Thymus (tissue), 11 donors: ENCODE results near the gene RACGAP1. TPM values are rescaled to one million over a fixed set of nuclear protein-coding genes. Genes with fewer than 3 reads are reported as not detected.

ENCODE experiments used
- DNase-seq, 9 donors: peaks; one replicate each; pipeline ENCODE4 v3.0.0-alpha.2; 2013; ENCODE audit warnings: low spot score in 9 of 9, low read depth in 6 of 9, missing footprints in 1 of 9
- H3K27ac ChIP-seq, 2 donors: one replicate each; pipeline ENCODE4 v1.5.1; 2013; ENCODE audit warnings: control low read depth in 1 of 2, low read depth in 1 of 2, low read length in 1 of 2, mild to moderate bottlenecking in 1 of 2, moderate library complexity in 1 of 2
- H3K27me3 ChIP-seq, 2 donors: one replicate each; pipeline ENCODE4 v1.5.1; 2013; ENCODE audit warnings: low read length in 1 of 2; ENCODE audit not compliant: control insufficient read depth in 2 of 2, insufficient read depth in 1 of 2
- H3K36me3 ChIP-seq, 2 donors: one replicate each; pipeline ENCODE4 v1.5.1; 2013; ENCODE audit warnings: low read length in 1 of 2, mild to moderate bottlenecking in 1 of 2, moderate library complexity in 1 of 2; ENCODE audit not compliant: control insufficient read depth in 2 of 2, insufficient read depth in 2 of 2
- H3K4me1 ChIP-seq, 2 donors: one replicate each; pipeline ENCODE4 v1.5.1; 2013; ENCODE audit warnings: low read length in 2 of 2; ENCODE audit not compliant: control insufficient read depth in 2 of 2, insufficient read depth in 2 of 2
- H3K4me3 ChIP-seq, 2 donors: one replicate each; pipeline ENCODE4 v1.5.1; 2013; ENCODE audit warnings: low read length in 2 of 2, control low read depth in 1 of 2, mild to moderate bottlenecking in 1 of 2
- H3K9me3 ChIP-seq, 2 donors: one replicate each; pipeline ENCODE4 v1.5.1; 2013; ENCODE audit warnings: low read length in 1 of 2, mild to moderate bottlenecking in 1 of 2; ENCODE audit not compliant: control insufficient read depth in 2 of 2, insufficient read depth in 1 of 2
- WGBS: extraction: QIAGEN DNeasy Blood & Tissue Kit; methylation state at CpG from one replicate; pipeline ENCODE4 v1.1.7; 2013; 5-methylcytosine and 5-hydroxymethylcytosine counted together
- polyA plus RNA-seq: library from polyadenylated mRNA; stranded (reverse); fragments of 200-250 nt; gene quantifications from one replicate; pipeline ENCODE4 v1.2.3, GENCODE V29; 2013
- total RNA-seq: library from RNA; stranded (reverse); fragments of 120-200 nt; gene quantifications from one replicate; pipeline ENCODE4 v1.2.4, GENCODE V29; 2013
- donor health status: healthy.

The RACGAP1 gene
- total and polyA plus RNA-seq, 2 donors = 9.2 to 50.1 TPM

DNA sequence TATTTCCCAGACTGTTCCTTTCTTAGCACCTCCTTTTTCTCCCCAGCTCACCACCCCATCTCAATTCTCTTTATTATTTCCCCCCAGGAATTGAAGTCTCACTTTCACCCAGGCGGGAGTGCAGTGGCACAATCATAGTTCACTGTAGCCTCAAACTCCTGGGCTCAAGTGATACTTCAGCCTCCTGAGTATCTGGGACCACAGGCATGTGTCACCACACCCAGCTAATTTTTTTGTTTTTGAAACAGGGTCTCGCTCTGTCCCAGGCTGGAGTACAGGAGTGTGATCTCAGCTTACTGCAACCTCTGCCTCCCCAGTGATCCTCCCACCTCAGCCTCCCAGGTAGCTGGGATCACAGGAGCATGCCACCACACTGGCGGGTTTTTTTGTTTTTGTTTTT, 11.0 kb downstream of the RACGAP1 start:
- 95% methylated on average over 3 of the region's 3 CpGs for WGBS
- Histone ChIP-seq H3K36me3 (peaks cover 10 to 56% of the 10 kb centered on the region in 2 donors), H3K9me3 (no peaks in the 10 kb centered on the region), H3K4me3 (no peak overlapping the region), H3K27me3 (no peaks in the 10 kb centered on the region), H3K4me1 (no peaks in the 10 kb centered on the region), H3K27ac (no peak overlapping the region)
- DNase-seq = no peak

DNA sequence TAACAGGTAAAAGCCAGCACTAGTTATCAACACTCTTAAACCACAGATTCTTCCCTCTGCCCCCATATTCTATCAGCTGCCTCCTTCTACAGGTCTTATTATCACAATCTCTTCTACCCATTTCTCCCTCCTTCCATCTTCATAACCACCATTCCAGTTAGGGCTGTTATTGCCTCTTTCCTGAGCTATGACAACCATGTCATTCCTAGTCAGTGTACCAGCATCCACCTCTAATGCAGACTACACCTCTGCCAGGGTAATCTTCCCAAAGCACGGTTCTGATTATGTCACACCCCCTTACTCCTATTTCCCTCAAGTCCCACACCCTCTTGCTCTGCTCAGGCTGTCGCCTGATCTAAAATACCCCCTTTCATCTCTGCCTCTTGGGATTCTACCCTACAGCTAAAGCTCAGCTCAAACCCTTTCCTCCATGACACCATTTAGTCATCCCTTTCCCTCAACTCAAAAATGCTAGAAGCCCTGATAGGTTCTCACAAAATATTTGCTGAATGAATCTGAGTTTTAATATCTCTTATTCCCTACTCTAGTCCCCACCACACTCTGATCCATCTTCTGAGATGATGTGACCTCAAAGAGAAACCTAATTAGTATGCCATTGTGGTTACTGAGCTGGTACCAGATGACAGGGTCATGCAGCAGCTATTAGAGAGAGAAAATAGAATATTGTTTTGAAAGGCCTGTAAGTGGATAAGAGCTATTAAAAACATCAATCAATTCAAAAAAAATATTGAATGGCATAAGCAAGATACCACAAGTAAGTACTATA, 11.7 kb downstream of the RACGAP1 start:
- H3K27ac ChIP-seq = no peak overlapping the region

DNA sequence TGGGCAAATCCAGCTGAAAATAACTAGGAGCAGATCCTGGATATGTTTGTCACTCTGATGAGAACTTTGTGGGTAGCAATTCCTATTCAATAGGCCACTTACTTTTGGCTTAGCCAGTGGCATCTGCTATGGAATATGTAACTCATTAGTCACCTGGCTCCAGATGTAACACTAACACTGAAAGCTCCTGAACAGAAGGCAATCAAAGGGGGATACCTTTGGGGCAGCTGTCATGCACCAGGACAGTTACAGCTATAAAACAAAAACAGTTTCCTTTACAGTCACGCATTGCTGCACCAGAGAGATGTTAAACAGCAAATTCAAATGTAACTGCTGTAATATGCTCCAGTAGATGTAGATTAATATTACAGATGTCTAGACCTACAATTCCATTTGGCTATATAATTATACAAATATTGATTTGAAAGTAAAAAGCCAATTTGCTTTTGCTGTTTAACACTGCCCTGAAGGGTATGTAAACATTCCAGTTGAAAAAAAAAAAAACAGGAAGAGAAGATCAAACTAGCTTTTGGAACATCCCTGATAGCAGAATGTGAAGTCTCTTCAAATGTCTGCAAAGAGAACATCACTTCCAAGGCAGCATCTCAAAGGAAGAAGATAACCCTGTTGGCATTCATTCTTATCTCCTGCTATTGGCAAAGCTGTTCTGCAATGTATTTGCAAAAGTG, 18.4 kb downstream of the RACGAP1 start:
- Histone ChIP-seq H3K27ac (peak overlapping the region in 1 of 2 donors; percentile 13), H3K4me3 (no peak overlapping the region), H3K4me1 (no peaks in the 10 kb centered on the region), H3K27me3 (no peaks in the 10 kb centered on the region), H3K9me3 (no peaks in the 10 kb centered on the region), H3K36me3 (peaks cover 33 to 74% of the 10 kb centered on the region in 2 donors)
- no peak for DNase-seq
- WGBS = 99% methylated on average over 1 of the region's 1 CpG

More for the DNA sequence above, 11.7 kb downstream of the RACGAP1 start:
- no peak for DNase-seq
- no peaks in the 10 kb centered on the region for H3K27me3 ChIP-seq
- peaks cover 16 to 61% of the 10 kb centered on the region in 2 donors for H3K36me3 ChIP-seq
- no peaks in the 10 kb centered on the region for H3K4me1 ChIP-seq
- H3K4me3 ChIP-seq = no peak overlapping the region
- 96% methylated on average over 2 of the region's 2 CpGs for WGBS
- H3K9me3 ChIP-seq = no peaks in the 10 kb centered on the region

DNA sequence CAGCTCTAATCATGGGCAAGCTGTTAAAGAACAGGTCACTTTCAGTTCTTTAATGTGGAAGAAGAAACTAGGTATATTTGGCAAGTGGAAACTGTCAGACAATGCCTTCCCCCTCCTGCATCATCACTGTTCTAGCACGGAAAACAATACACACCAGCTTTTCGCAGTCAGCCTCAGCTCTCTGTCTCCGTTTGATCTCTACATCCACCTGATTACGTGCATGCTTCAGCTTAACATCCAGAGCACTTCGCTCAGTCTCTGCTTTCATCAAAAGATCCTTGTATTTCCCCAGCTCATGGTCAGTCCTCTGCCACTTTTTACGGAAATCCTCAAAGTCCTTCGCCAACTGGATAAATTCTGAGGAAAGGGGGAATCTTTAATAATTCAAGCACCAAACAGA, 19.0 kb downstream of the RACGAP1 start:
- no peaks in the 10 kb centered on the region for H3K4me1 ChIP-seq
- H3K4me3 ChIP-seq = no peak overlapping the region
- WGBS = 97% methylated on average over 7 of the region's 7 CpGs
- H3K27ac ChIP-seq = no peak overlapping the region
- H3K27me3 ChIP-seq = no peaks in the 10 kb centered on the region
- no peaks in the 10 kb centered on the region for H3K9me3 ChIP-seq
- peaks cover 37 to 77% of the 10 kb centered on the region in 2 donors for H3K36me3 ChIP-seq
- no peak for DNase-seq

DNA sequence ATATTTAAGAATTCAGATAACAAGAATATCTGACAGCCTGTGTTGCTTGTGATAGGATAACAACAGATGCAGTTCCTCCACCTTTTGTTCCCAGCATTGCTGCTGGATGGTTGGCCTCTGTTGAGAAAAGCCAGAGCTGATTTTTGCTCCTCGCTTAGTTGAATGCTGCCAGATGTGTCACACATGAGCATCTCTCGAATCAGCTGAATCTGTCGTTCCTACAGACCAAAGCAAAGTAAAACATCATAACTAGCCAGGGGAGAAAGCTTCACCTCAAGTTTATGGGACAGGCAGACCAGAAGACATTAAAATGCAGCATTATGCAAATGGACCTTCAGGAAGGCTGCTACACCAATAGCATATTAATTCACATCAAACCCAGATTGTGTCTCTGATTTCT, 20.1 kb downstream of the RACGAP1 start:
- Histone ChIP-seq H3K4me1 (no peaks in the 10 kb centered on the region), H3K36me3 (peaks cover 45 to 77% of the 10 kb centered on the region in 2 donors), H3K27ac (no peak overlapping the region), H3K9me3 (no peaks in the 10 kb centered on the region), H3K27me3 (no peaks in the 10 kb centered on the region), H3K4me3 (no peak overlapping the region)
- no peak for DNase-seq
- WGBS = 98% methylated on average over 3 of the region's 3 CpGs

DNA sequence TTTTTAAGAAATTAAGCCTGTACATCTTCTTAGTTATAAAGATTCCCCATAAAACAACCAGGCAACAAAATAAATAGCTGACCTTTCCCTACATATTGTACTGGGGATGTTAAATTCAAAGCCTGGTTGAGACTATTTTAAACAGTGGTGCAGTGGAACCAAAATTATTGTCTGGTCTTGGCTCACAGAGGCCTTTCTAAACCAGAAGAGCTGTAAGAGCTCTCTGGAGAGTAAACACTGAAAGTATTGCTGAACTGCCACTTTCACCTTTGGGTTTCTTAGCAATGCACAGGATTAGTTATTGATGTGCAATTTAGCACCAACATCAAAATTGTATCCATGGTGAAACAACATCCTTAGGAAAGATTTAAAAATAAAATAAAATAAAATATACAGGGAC, 20.6 kb downstream of the RACGAP1 start:
- H3K27ac ChIP-seq = no peak overlapping the region
- peaks cover 47 to 77% of the 10 kb centered on the region in 2 donors for H3K36me3 ChIP-seq
- DNase-seq = no peak

DNA sequence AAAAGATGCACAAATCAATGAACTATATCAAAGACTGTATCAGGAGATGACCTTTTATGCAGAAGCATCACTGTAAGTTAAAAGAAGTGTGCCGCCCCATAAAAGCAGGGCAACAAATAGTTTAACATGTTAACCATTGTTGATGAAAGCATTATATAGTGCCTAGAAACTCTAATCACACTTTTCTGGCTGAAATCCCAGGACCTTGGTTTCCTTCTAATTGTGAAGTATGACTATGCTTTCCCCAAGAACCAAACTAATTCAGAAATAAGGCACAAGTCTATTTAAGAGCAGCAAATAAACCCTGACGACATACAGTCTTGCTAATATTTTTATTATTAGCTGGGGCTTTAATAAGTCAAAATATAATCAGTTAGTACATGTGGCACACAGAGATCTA, 21.7 kb downstream of the RACGAP1 start:
- 97% methylated on average over 2 of the region's 2 CpGs for WGBS
- Histone ChIP-seq H3K36me3 (peaks cover 50 to 79% of the 10 kb centered on the region in 2 donors), H3K27me3 (no peaks in the 10 kb centered on the region), H3K9me3 (no peaks in the 10 kb centered on the region), H3K27ac (no peak overlapping the region), H3K4me1 (no peaks in the 10 kb centered on the region), H3K4me3 (no peak overlapping the region)
- DNase-seq = no peak

More for the DNA sequence above, 20.6 kb downstream of the RACGAP1 start:
- Histone ChIP-seq H3K4me3 (no peak overlapping the region), H3K4me1 (no peaks in the 10 kb centered on the region), H3K9me3 (no peaks in the 10 kb centered on the region), H3K27me3 (no peaks in the 10 kb centered on the region)

DNA sequence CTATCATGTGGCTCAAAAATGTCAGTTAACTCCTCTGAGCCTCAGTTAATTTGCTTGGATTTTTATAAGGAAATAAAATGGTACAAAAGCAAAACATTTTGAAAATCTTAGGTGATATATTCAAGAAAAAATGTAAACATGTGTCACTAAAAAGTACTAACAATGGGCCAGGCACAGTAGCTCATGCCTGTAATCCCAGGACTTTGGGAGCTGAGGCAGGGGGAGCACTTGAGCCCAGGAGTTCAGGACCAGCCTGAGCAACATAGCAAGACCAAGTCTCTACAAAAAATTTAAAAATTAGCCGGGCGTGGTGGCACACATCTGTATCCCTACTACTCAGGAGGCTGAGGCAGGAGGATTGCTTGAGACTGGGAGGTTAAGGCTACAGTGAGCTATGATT, 26.8 kb downstream of the RACGAP1 start:
- H3K4me3 ChIP-seq = no peak overlapping the region
- H3K36me3 ChIP-seq = peaks cover 55 to 86% of the 10 kb centered on the region in 2 donors
- no peaks in the 10 kb centered on the region for H3K9me3 ChIP-seq
- H3K27me3 ChIP-seq = no peaks in the 10 kb centered on the region
- no peak overlapping the region for H3K27ac ChIP-seq
- DNase-seq = no peak
- no peaks in the 10 kb centered on the region for H3K4me1 ChIP-seq
- 96% methylated on average over 2 of the region's 2 CpGs for WGBS

DNA sequence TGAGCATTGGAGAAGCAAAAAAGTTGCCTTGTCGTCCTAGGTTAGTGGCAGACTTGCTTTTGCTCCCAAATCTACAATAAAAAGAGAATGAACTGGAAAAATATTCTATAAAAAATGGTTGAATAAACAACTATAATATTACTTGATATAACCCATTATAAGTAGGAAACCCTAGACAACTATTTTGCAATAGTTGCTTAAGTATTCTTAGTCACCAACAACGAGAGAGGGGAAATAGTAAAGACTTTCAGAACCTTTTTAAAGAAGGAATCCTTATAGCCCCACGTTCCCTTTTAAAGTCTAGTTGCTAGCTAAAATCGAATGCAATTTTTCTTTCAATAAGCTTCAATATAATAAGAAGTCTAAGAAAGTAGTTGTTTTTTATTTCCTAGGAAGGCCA, 35.0 kb downstream of the RACGAP1 start:
- no peaks in the 10 kb centered on the region for H3K9me3 ChIP-seq
- H3K36me3 ChIP-seq = peaks cover 51 to 86% of the 10 kb centered on the region in 2 donors
- 95% methylated on average over 4 of the region's 4 CpGs for WGBS
- DNase-seq = no peak
- no peaks in the 10 kb centered on the region for H3K4me1 ChIP-seq
- no peak overlapping the region for H3K27ac ChIP-seq
- no peaks in the 10 kb centered on the region for H3K27me3 ChIP-seq
- H3K4me3 ChIP-seq = no peak overlapping the region
